Calu3 (cell line): ENCODE measurements around the gene ABCB1. TPM values are rescaled to one million over a fixed set of nuclear protein-coding genes. Genes with fewer than 3 reads are reported as not detected.

Source experiments
- BruUV-seq: library from RNA; stranded (reverse); fragments of 400-500 nt; replicated peaks from 2 replicates; lab custom pipeline; 2021; lab: Mats Ljungman, UMichigan
- CTCF ChIA-PET: fragments of 300-600 bp; sonication (Branson Sonifier 250); formaldehyde crosslinking; loops from one replicate; lab custom pipeline; 2022; ENCODE audit warnings: antibody characterized with exemption; lab: Charles Lee
- DNase-seq: peaks from one replicate; pipeline ENCODE4 v3.0.0; 2022
- H3K27ac Mint-ChIP-seq: one replicate; pipeline ENCODE4 v1.8.0; 2022; ENCODE audit warnings: mixed read lengths; ENCODE audit not compliant: unreplicated experiment
- H3K27me3 Mint-ChIP-seq: one replicate; pipeline ENCODE4 v1.8.0; 2022; ENCODE audit warnings: mixed read lengths; ENCODE audit not compliant: unreplicated experiment
- H3K36me3 Mint-ChIP-seq: one replicate; pipeline ENCODE4 v1.8.0; 2022; ENCODE audit warnings: mild to moderate bottlenecking, moderate library complexity, mixed read lengths; ENCODE audit not compliant: insufficient read depth, unreplicated experiment
- H3K4me1 Mint-ChIP-seq: one replicate; pipeline ENCODE4 v1.8.0; 2022; ENCODE audit warnings: mild to moderate bottlenecking, low read depth, mixed read lengths; ENCODE audit not compliant: unreplicated experiment
- H3K4me3 Mint-ChIP-seq: one replicate; pipeline ENCODE4 v1.8.0; 2022; ENCODE audit warnings: mild to moderate bottlenecking, low read depth, moderate library complexity, mixed read lengths; ENCODE audit not compliant: unreplicated experiment
- H3K9me3 Mint-ChIP-seq: one replicate; pipeline ENCODE4 v1.8.0; 2022; ENCODE audit warnings: low read depth, mixed read lengths; ENCODE audit not compliant: unreplicated experiment
- CTCF ChIP-seq: fragments of 200-600 bp; IDR thresholded peaks from one replicate; pipeline ENCODE4 v1.8.0; 2022; ENCODE audit warnings: antibody characterized with exemption; ENCODE audit not compliant: unreplicated experiment
- intact Hi-C: fragments of 100-400 bp; cut with micrococcal nuclease; formaldehyde crosslinking; loops from one replicate; pipeline ENCODE4 v1.10.0; 2022; ENCODE audit not compliant: unreplicated experiment
- total RNA-seq: library from RNA; stranded (reverse); gene quantifications from 2 replicates; pipeline ENCODE4 v1.2.3, GENCODE V29; 2022

Gene ABCB1
- total RNA-seq, 1 experiment from 2014 or later: 5.7 TPM

GRCh38 chr7:87495366-87495765, 105.3 kb downstream of the ABCB1 start:
- no peaks in the 10 kb centered on the region for H3K36me3 Mint-ChIP-seq
- H3K4me1 Mint-ChIP-seq: no peaks in the 10 kb centered on the region
- no TSS peak for BruUV-seq
- no peak overlapping the region for H3K27ac Mint-ChIP-seq
- H3K9me3 Mint-ChIP-seq: no peaks in the 10 kb centered on the region
- DNase-seq: no peak
- CTCF ChIA-PET: no interaction called here
- no peak overlapping the region for H3K4me3 Mint-ChIP-seq
- no peak for TF ChIP-seq CTCF
- peaks cover 20% of the 10 kb centered on the region for H3K27me3 Mint-ChIP-seq
- intact Hi-C loops: no loop called here

GRCh38 chr7:87494454-87494853, 106.2 kb downstream of the ABCB1 start:
- Mint-ChIP-seq H3K27ac (no peak overlapping the region), H3K4me3 (no peak overlapping the region), H3K9me3 (no peaks in the 10 kb centered on the region), H3K36me3 (no peaks in the 10 kb centered on the region), H3K4me1 (no peaks in the 10 kb centered on the region), H3K27me3 (peaks cover 12% of the 10 kb centered on the region)
- intact Hi-C loops: no loop called here
- no TSS peak for BruUV-seq
- DNase-seq: no peak
- CTCF ChIA-PET: no interaction called here
- no peak for TF ChIP-seq CTCF

- CTCF ChIA-PET: no interaction called here
- no TSS peak for BruUV-seq
Measured at GRCh38 chr7:87483131-87483530, 117.6 kb downstream of the ABCB1 start.

GRCh38 chr7:87482115-87482514, 118.6 kb downstream of the ABCB1 start:
- intact Hi-C loops: no loop called here

More at GRCh38 chr7:87483131-87483530, 117.6 kb downstream of the ABCB1 start:
- Mint-ChIP-seq H3K36me3 (no peaks in the 10 kb centered on the region), H3K27me3 (no peaks in the 10 kb centered on the region), H3K9me3 (no peaks in the 10 kb centered on the region), H3K27ac (no peak overlapping the region), H3K4me1 (no peaks in the 10 kb centered on the region), H3K4me3 (no peak overlapping the region)
- intact Hi-C loops: no loop called here
- no peak for DNase-seq
- TF ChIP-seq CTCF: no peak

More at GRCh38 chr7:87482115-87482514, 118.6 kb downstream of the ABCB1 start:
- Mint-ChIP-seq H3K4me1 (no peaks in the 10 kb centered on the region), H3K9me3 (no peaks in the 10 kb centered on the region), H3K27me3 (no peaks in the 10 kb centered on the region), H3K4me3 (no peak overlapping the region), H3K36me3 (no peaks in the 10 kb centered on the region), H3K27ac (no peak overlapping the region)
- no peak for DNase-seq
- no TSS peak for BruUV-seq
- CTCF ChIA-PET: no interaction called here
- no peak for TF ChIP-seq CTCF
